Heart right ventricle (tissue), 16 donors: ENCODE data around the gene CARMIL3. TPM values are rescaled to one million over a fixed set of nuclear protein-coding genes. Genes with fewer than 3 reads are reported as not detected.

Experiments used
- ATAC-seq, 8 donors: fragments of 200-7000 bp; cut with Tn5 transposase; one replicate each; pipeline ENCODE4 v1.9.1; 2020; ENCODE audit warnings: mild to moderate bottlenecking in 8 of 8, moderate library complexity in 8 of 8, moderate number of reproducible peaks in 1 of 8
- DNase-seq, 2 donors: peaks; one replicate each; pipeline ENCODE4 v3.0.0-alpha.2; 2020
- H3K27ac ChIP-seq, 10 donors: fragments of 200-600 bp; sonication (generic) in 2 of 10; one replicate each; pipeline versions ENCODE4 v1.5.0 to v1.8.0; 2020 to 2022; ENCODE audit warnings: mild to moderate bottlenecking in 3 of 10
- H3K27me3 ChIP-seq, 7 donors: fragments of 200-600 bp; one replicate each; pipeline ENCODE4 v1.8.0; 2021 to 2022; ENCODE audit warnings: mild to moderate bottlenecking in 2 of 7
- H3K36me3 ChIP-seq, 9 donors: fragments of 200-600 bp; sonication (generic) in 1 of 9; one replicate each; pipeline versions ENCODE4 v1.5.0 to v1.8.0; 2020 to 2022; ENCODE audit warnings: mild to moderate bottlenecking in 2 of 9
- H3K4me1 ChIP-seq, 9 donors: fragments of 200-600 bp; sonication (generic) in 1 of 9; one replicate each; pipeline versions ENCODE4 v1.5.0 to v1.8.0; 2020 to 2022; ENCODE audit warnings: mild to moderate bottlenecking in 4 of 9
- H3K4me3 ChIP-seq, 10 donors: fragments of 200-600 bp; sonication (generic) in 2 of 10; one replicate each; pipeline versions ENCODE4 v1.5.0 to v1.8.0; 2020 to 2022; ENCODE audit warnings: mild to moderate bottlenecking in 7 of 10, moderate library complexity in 2 of 10
- H3K9me3 ChIP-seq, 11 donors: fragments of 200-600 bp in 10 of 11; sonication (generic) in 2 of 11; one replicate each; pipeline versions ENCODE4 v1.5.0 to v1.8.0; 2013 to 2022; ENCODE audit warnings: mild to moderate bottlenecking in 2 of 11, control low read depth in 1 of 11, moderate library complexity in 1 of 11
- WGBS, 2 donors: extraction: QIAGEN DNeasy Blood & Tissue Kit; methylation state at CpG; one replicate each; pipeline ENCODE4 v1.1.7; 2013; ENCODE audit warnings: inconsistent platforms in 1 of 2; 5-methylcytosine and 5-hydroxymethylcytosine counted together
- intact Hi-C, 10 donors: fragments of 100-400 bp; cut with DNase I; formaldehyde crosslinking; loops; one replicate each; pipeline versions ENCODE4 v1.11.1 to v1.14.2; 2022
- polyA plus RNA-seq, 2 donors: library from polyadenylated mRNA; stranded (reverse); fragments of 200-250 nt; gene quantifications; one replicate each; pipeline ENCODE4 v1.2.3, GENCODE V29; 2013
- total RNA-seq, 10 donors: library from RNA; stranded (reverse); fragmentation: NEBNext Ultra II Directional in 3 of 10; extraction: Animal tissue kit (Norgen Biotek cat#: 25700) in 3 of 10; gene quantifications; one replicate each; pipeline versions ENCODE4 v1.2.1 to v1.2.4, GENCODE V29; 2021 to 2023
- TF ChIP-seq, protein P1 (sequence below), 9 donors: fragments of 200-600 bp; sonication (generic) in 2 of 9; IDR thresholded peaks; one replicate each; pipeline versions ENCODE4 v1.5.0 to v1.8.0; 2021 to 2022; ENCODE audit warnings: antibody characterized with exemption in 9 of 9, mild to moderate bottlenecking in 5 of 9, moderate library complexity in 1 of 9
- donor health status: Arrhythmogenic right ventricular cardiomyopathy.
- donor health status: ischemic (EF 13 %, LVEDD 7.1; RV severe dilation, severe dysfunction).
- donor health status: healthy with polysubstance abuse.
- donor health status: DM: no; HTN: yes; CAD: no.
- donor health status: DM: no; HTN: no; CAD: no.
- donor health status: ischemic (EF 25% LVEDD 6.9; RV normal size, moderate dysfunction).
- donor health status: ischemic (EF 25% LVEDD 5.7; RV mildly dilated, moderate dysfunction).
- donor health status: healthy.
- donor health status: DM: yes; HTN: yes; CAD: no.
- donor health status: Ischemic cardiomyopathy.
- donor health status: ischemic (EF 35%, LVEDD 5.7; RV mildly dilated, moderate dysfunction).
- donor health status: nonischemic (EF 11% LVEDD 7.7; RV severe dilation, severe dysfunction).
- donor health status: DM: yes; HTN: yes; CAD: no.
- donor health status: PGD.
- donor health status: ischemic (EF 29% LVEDD 5.4; RV normal size, mild dysfunction).
- donor health status: nonischemic (EF 23%, LVEDD 6.1; RV moderate dilation, normal function).

CARMIL3 gene
- total and polyA plus RNA-seq, 12 donors = 0.06 to 0.44 (median 0.12) TPM; not detected in 3

GRCh38 chr14:24063263-24063836 lies 11.5 kb downstream of the CARMIL3 start:
- TF ChIP-seq, protein P1, sequence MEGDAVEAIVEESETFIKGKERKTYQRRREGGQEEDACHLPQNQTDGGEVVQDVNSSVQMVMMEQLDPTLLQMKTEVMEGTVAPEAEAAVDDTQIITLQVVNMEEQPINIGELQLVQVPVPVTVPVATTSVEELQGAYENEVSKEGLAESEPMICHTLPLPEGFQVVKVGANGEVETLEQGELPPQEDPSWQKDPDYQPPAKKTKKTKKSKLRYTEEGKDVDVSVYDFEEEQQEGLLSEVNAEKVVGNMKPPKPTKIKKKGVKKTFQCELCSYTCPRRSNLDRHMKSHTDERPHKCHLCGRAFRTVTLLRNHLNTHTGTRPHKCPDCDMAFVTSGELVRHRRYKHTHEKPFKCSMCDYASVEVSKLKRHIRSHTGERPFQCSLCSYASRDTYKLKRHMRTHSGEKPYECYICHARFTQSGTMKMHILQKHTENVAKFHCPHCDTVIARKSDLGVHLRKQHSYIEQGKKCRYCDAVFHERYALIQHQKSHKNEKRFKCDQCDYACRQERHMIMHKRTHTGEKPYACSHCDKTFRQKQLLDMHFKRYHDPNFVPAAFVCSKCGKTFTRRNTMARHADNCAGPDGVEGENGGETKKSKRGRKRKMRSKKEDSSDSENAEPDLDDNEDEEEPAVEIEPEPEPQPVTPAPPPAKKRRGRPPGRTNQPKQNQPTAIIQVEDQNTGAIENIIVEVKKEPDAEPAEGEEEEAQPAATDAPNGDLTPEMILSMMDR (IDR thresholded peaks at IDR 0.05) = no peak
- intact Hi-C loops = loop anchor here in 1 of 10 donors (5.0 kb wide), 1 partner anchor 39 kb away; no protein-coding TSS in a partner anchor
- DNase-seq = no peak

GRCh38 chr14:24064091-24064795 lies 12.4 kb downstream of the CARMIL3 start:
- no peak overlapping the region for H3K27ac ChIP-seq
- H3K4me3 ChIP-seq = no peak overlapping the region
- ATAC-seq (no peak), DNase-seq (no peak)
- H3K4me1 ChIP-seq = no peaks in the 10 kb centered on the region
- no peaks in the 10 kb centered on the region for H3K27me3 ChIP-seq
- intact Hi-C loops = loop anchor here in 1 of 10 donors (5.0 kb wide), 1 partner anchor 38 kb away; no protein-coding TSS in a partner anchor
- TF ChIP-seq, protein P1 (IDR thresholded peaks at IDR 0.05) = no peak
- no peaks in the 10 kb centered on the region for H3K36me3 ChIP-seq
- 66 to 81% methylated on average over 7 of the region's 7 CpGs for WGBS, 2 donors
- no peaks in the 10 kb centered on the region for H3K9me3 ChIP-seq

More at GRCh38 chr14:24063263-24063836, 11.5 kb downstream of the CARMIL3 start:
- Histone ChIP-seq H3K4me3 (no peak overlapping the region), H3K27ac (no peak overlapping the region), H3K36me3 (no peaks in the 10 kb centered on the region), H3K9me3 (no peaks in the 10 kb centered on the region), H3K27me3 (no peaks in the 10 kb centered on the region), H3K4me1 (peaks cover 0 to 2% (median 0%) of the 10 kb centered on the region in 9 donors)
- ATAC-seq = no peak
- WGBS, 2 donors = 71 to 73% methylated on average over 4 of the region's 4 CpGs

DNA sequence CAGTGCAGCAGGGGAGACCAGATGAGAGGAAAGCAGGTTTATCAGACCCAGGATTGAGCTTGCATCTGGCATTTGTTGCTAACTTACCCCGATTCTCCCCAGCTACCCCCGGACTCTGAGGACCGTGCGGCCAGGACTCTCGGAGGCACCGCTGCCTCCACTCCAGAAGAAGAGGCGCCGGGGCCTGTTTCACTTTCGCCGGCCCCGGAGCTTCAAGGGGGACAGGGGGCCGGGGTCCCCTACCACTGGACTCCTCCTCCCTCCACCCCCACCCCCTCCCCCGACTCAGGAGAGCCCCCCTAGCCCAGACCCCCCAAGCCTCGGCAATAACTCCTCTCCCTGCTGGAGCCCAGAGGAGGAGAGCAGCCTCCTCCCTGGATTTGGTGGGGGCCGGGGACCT lies 13.0 kb downstream of the CARMIL3 start:
- Histone ChIP-seq H3K27ac (no peak overlapping the region), H3K4me1 (no peaks in the 10 kb centered on the region), H3K9me3 (no peaks in the 10 kb centered on the region), H3K4me3 (no peak overlapping the region), H3K27me3 (no peaks in the 10 kb centered on the region), H3K36me3 (no peaks in the 10 kb centered on the region)
- DNase-seq (no peak), ATAC-seq (no peak)
- WGBS, 2 donors = 85 to 87% methylated on average over 13 to 15 of the region's 15 CpGs
- TF ChIP-seq, protein P1 (IDR thresholded peaks at IDR 0.05) = no peak
- intact Hi-C loops = loop anchor here in 1 of 10 donors (5.0 kb wide), 1 partner anchor 37 kb away; no protein-coding TSS in a partner anchor

DNA sequence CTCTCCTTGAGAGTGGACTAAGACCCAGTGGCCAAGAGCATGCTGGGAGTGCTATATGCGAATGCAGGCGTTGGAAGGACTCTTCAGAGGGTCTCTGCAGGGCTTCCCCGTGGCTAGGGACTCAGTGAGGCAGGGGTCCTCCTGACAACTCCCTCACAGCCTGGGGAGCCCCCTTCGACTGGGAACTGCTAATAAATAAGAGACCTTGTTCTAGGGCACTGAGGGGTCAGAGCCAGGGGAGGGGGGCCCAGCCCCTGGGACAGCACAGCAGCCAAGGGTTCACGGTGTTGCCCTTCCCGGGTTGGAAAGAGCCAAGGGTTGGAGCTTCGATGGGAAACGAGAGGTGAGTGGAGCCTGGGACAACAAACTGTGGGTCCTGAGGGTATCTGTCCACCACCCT lies 13.6 kb downstream of the CARMIL3 start:
- ATAC-seq = no peak

More for the DNA sequence above, 13.6 kb downstream of the CARMIL3 start:
- Histone ChIP-seq H3K4me3 (no peak overlapping the region), H3K27me3 (no peaks in the 10 kb centered on the region), H3K36me3 (no peaks in the 10 kb centered on the region), H3K4me1 (no peaks in the 10 kb centered on the region), H3K9me3 (no peaks in the 10 kb centered on the region), H3K27ac (no peak overlapping the region)
- no peak for DNase-seq
- TF ChIP-seq, protein P1 (IDR thresholded peaks at IDR 0.05) = no peak
- intact Hi-C loops = no loop called here
- 57 to 67% methylated on average over 8 of the region's 8 CpGs for WGBS, 2 donors
